PC-3 (cell line): Measurements from ENCODE around the gene PPARG.

ENCODE experiments used
- EZH2 ChIP-seq: fragments of 300-600 bp; sonication (generic); IDR thresholded peaks from one replicate; pipeline ENCODE4 v1.6.1; 2017; ENCODE audit warnings: antibody characterized with exemption, mild to moderate bottlenecking, low read length; ENCODE audit not compliant: unreplicated experiment
- TF ChIP-seq, protein P1 (sequence below): fragments of 300-600 bp; sonication (generic); conservative IDR thresholded peaks from 2 replicates; pipeline ENCODE4 v1.5.1; 2017; ENCODE audit warnings: antibody characterized with exemption, low read depth, mild to moderate bottlenecking, low read length

DNA sequence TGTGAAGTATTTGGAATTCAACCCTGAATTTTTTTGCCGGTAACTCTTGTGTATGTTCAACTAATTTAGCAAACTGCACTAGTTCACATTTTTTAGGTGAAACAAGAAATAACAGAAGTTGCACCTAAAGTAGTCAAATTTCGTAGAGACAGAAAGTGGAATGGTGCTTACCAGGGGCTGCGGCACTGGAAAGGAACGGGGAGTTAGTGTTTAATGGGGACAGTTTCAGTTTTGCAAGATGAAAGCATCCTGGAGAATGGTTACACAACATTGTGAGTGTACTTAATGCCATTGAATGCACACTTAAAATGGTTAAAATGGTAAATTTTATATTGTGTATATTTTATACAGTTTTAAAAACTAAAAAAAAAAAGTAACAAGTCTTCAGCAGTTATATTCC lies 27.4 kb downstream of the PPARG start:
- no peak for TF ChIP-seq EZH2
- TF ChIP-seq, protein P1, sequence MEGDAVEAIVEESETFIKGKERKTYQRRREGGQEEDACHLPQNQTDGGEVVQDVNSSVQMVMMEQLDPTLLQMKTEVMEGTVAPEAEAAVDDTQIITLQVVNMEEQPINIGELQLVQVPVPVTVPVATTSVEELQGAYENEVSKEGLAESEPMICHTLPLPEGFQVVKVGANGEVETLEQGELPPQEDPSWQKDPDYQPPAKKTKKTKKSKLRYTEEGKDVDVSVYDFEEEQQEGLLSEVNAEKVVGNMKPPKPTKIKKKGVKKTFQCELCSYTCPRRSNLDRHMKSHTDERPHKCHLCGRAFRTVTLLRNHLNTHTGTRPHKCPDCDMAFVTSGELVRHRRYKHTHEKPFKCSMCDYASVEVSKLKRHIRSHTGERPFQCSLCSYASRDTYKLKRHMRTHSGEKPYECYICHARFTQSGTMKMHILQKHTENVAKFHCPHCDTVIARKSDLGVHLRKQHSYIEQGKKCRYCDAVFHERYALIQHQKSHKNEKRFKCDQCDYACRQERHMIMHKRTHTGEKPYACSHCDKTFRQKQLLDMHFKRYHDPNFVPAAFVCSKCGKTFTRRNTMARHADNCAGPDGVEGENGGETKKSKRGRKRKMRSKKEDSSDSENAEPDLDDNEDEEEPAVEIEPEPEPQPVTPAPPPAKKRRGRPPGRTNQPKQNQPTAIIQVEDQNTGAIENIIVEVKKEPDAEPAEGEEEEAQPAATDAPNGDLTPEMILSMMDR: no peak
